ENCODE results near the gene BLOC1S3.

BLOC1S3 gene

GRCh38 chr19:45136507-45137178, 41.9 kb upstream of the BLOC1S3 start:
- no peak for DNase-seq (ENCODE audit: low read depth)
- H3K4me3 ChIP-seq (ENCODE audit: low read depth, low read length), result no peak overlapping the region
- no peak for TF ChIP-seq CTCF (IDR thresholded peaks at IDR 0.05; ENCODE audit: control insufficient read depth, extremely low read depth, insufficient read depth)

- no peak for DNase-seq (ENCODE audit: low read depth)
- no peak overlapping the region for H3K4me3 ChIP-seq (ENCODE audit: low read depth, low read length)
- no peak for TF ChIP-seq CTCF (IDR thresholded peaks at IDR 0.05; ENCODE audit: control insufficient read depth, extremely low read depth, insufficient read depth)
These were observed 41.3 kb upstream of the BLOC1S3 start for GRCh38 chr19:45137179-45137761.

GRCh38 chr19:45138303-45138751, 40.3 kb upstream of the BLOC1S3 start:
- H3K4me3 ChIP-seq (ENCODE audit: low read depth, low read length), result no peak overlapping the region
- TF ChIP-seq CTCF (IDR thresholded peaks at IDR 0.05; ENCODE audit: control insufficient read depth, extremely low read depth, insufficient read depth), result no peak
- no peak for DNase-seq (ENCODE audit: low read depth)

- TF ChIP-seq CTCF (IDR thresholded peaks at IDR 0.05; ENCODE audit: control insufficient read depth, extremely low read depth, insufficient read depth), result no peak
- no peak overlapping the region for H3K4me3 ChIP-seq (ENCODE audit: low read depth, low read length)
- DNase-seq (ENCODE audit: low read depth), result no peak
These were observed 39.1 kb upstream of the BLOC1S3 start for GRCh38 chr19:45139286-45140143.

- no peak overlapping the region for H3K4me3 ChIP-seq (ENCODE audit: low read depth, low read length)
- TF ChIP-seq CTCF (IDR thresholded peaks at IDR 0.05; ENCODE audit: control insufficient read depth, extremely low read depth, insufficient read depth), result no peak
- DNase-seq (ENCODE audit: low read depth), result no peak
These were observed 38.5 kb upstream of the BLOC1S3 start for GRCh38 chr19:45140144-45140503.

GRCh38 chr19:45140533-45140932, 38.1 kb upstream of the BLOC1S3 start:
- H3K4me3 ChIP-seq (ENCODE audit: low read depth, low read length), result no peak overlapping the region
- no peak for DNase-seq (ENCODE audit: low read depth)
- no peak for TF ChIP-seq CTCF (IDR thresholded peaks at IDR 0.05; ENCODE audit: control insufficient read depth, extremely low read depth, insufficient read depth)

Measured in LNCaP clone FGC (cell line).